Naive thymus-derived CD4-positive, alpha-beta T cell (primary cell): ENCODE data around the gene RUFY3. TPM values are rescaled to one million over a fixed set of nuclear protein-coding genes. Genes with fewer than 3 reads are reported as not detected.

Source experiments
- ATAC-seq: fragments of 150-1000 bp; cut with Tn5 transposase; 2 replicates; pipeline ENCODE4 v1.10.0; 2021; ENCODE audit warnings: mild to moderate bottlenecking, moderate library complexity
- CTCF ChIA-PET: fragments of 350-600 bp; sonication (Branson Sonifier 250); formaldehyde crosslinking; loops from one replicate; lab custom pipeline; 2021; ENCODE audit warnings: antibody characterized with exemption; lab: Charles Lee
- POLR2A ChIA-PET: fragments of 350-600 bp; sonication (Branson Sonifier 250); formaldehyde crosslinking; loops from one replicate; lab custom pipeline; 2021; ENCODE audit warnings: antibody characterized with exemption, inconsistent platforms; lab: Charles Lee
- DNase-seq, 9 donors: peaks; one replicate each; pipeline versions ENCODE4 v3.0.0 to v3.0.0-alpha.2; 2020 to 2022; ENCODE audit warnings: mixed read lengths in 1 of 9
- H3K27ac ChIP-seq: one replicate; pipeline ENCODE4 v1.7.0; 2013; ENCODE audit warnings: mild to moderate bottlenecking, low read depth, low read length, moderate library complexity
- H3K27me3 ChIP-seq, 2 donors: one replicate each; pipeline ENCODE4 v1.7.0; 2013; ENCODE audit warnings: low read length in 2 of 2, mild to moderate bottlenecking in 2 of 2, moderate library complexity in 2 of 2; ENCODE audit not compliant: control insufficient read depth in 2 of 2, insufficient read depth in 2 of 2
- H3K36me3 ChIP-seq, 3 experiments: 1 replicate in 2 of 3; 2 replicates in 1 of 3; pipeline ENCODE4 v1.7.0; 2013; ENCODE audit warnings: low read length in 3 of 3, mild to moderate bottlenecking in 3 of 3, moderate library complexity in 1 of 3; ENCODE audit not compliant: insufficient read depth in 3 of 3, control insufficient read depth in 2 of 3
- H3K4me1 ChIP-seq, 2 donors: one replicate each; pipeline ENCODE4 v1.7.0; 2013; ENCODE audit warnings: low read length in 2 of 2, mild to moderate bottlenecking in 2 of 2, moderate library complexity in 1 of 2; ENCODE audit not compliant: control insufficient read depth in 2 of 2, insufficient read depth in 2 of 2
- H3K4me3 ChIP-seq: 2 replicates; pipeline ENCODE4 v1.7.0; 2013; ENCODE audit warnings: mild to moderate bottlenecking, low read length
- H3K9me3 ChIP-seq, 3 experiments: 1 replicate in 2 of 3; 2 replicates in 1 of 3; pipeline ENCODE4 v1.7.0; 2013; ENCODE audit warnings: low read length in 3 of 3; ENCODE audit not compliant: control insufficient read depth in 2 of 3
- H3K27ac Mint-ChIP-seq, 9 donors: one replicate each; pipeline ENCODE4 v1.8.0; 2020 to 2022; ENCODE audit warnings: mixed read lengths in 9 of 9, mild to moderate bottlenecking in 8 of 9, moderate library complexity in 5 of 9, inconsistent platforms in 2 of 9
- H3K27me3 Mint-ChIP-seq, 5 donors: one replicate each; pipeline ENCODE4 v1.8.0; 2021 to 2022; ENCODE audit warnings: mixed read lengths in 5 of 5, mild to moderate bottlenecking in 1 of 5
- H3K36me3 Mint-ChIP-seq, 5 donors: one replicate each; pipeline ENCODE4 v1.8.0; 2020 to 2022; ENCODE audit warnings: mixed read lengths in 5 of 5, mild to moderate bottlenecking in 3 of 5, inconsistent platforms in 1 of 5
- H3K4me1 Mint-ChIP-seq, 7 donors: one replicate each; pipeline ENCODE4 v1.8.0; 2020 to 2022; ENCODE audit warnings: mixed read lengths in 7 of 7, mild to moderate bottlenecking in 3 of 7, inconsistent platforms in 1 of 7
- H3K4me3 Mint-ChIP-seq, 10 donors: one replicate each; pipeline ENCODE4 v1.8.0; 2020 to 2022; ENCODE audit warnings: mild to moderate bottlenecking in 10 of 10, mixed read lengths in 10 of 10, moderate library complexity in 6 of 10, inconsistent platforms in 2 of 10
- H3K9me3 Mint-ChIP-seq, 11 donors: one replicate each; pipeline ENCODE4 v1.8.0; 2020 to 2022; ENCODE audit warnings: mixed read lengths in 11 of 11, mild to moderate bottlenecking in 4 of 11, inconsistent platforms in 1 of 11, moderate library complexity in 1 of 11
- intact Hi-C, 2 donors: fragments of 100-400 bp; cut with micrococcal nuclease; formaldehyde crosslinking; loops; one replicate each; pipeline ENCODE4 v1.15.1; 2023
- polyA plus RNA-seq, 2 donors: library from polyadenylated mRNA; unstranded; fragments of 300-500 nt; fragmentation: Illumina TruSeq; gene quantifications; one replicate each; pipeline ENCODE4 v1.2.3, GENCODE V29; 2021
- total RNA-seq, 6 experiments: library from RNA in 5 of 6; stranded (reverse) in 5 of 6; gene quantifications; 1 replicate in 5 of 6; 2 replicates in 1 of 6; pipeline ENCODE4 v1.2.3 and lab custom pipeline; 2021 to 2026

RUFY3 gene
- total and polyA plus RNA-seq, 7 experiments from 2014 or later, result 4.0 to 41.2 (median 38.6) TPM

GRCh38 chr4:70808151-70808550, 86.4 kb downstream of the RUFY3 start:
- Mint-ChIP-seq H3K9me3 (peaks cover 0 to 4% (median 0%) of the 10 kb centered on the region in 11 donors), H3K27ac (peak overlapping the region in 1 of 9 donors; percentile 32), H3K4me3 (no peak overlapping the region), H3K36me3 (peaks cover 0 to 19% (median 3%) of the 10 kb centered on the region in 5 donors), H3K27me3 (no peaks in the 10 kb centered on the region), H3K4me1 (peaks cover 0 to 1% (median 1%) of the 10 kb centered on the region in 7 donors)
- H3K27me3 ChIP-seq, result no peaks in the 10 kb centered on the region
- CTCF ChIA-PET, result no interaction called here
- ATAC-seq (no peak), DNase-seq (no peak)
- peaks cover 0 to 4% of the 10 kb centered on the region in 2 donors for H3K4me1 ChIP-seq
- POLR2A ChIA-PET, result no interaction called here
- intact Hi-C loops, result no loop called here
- no peak overlapping the region for H3K4me3 ChIP-seq
- no peaks in the 10 kb centered on the region for H3K9me3 ChIP-seq
- no peaks in the 10 kb centered on the region for H3K36me3 ChIP-seq
- no peak overlapping the region for H3K27ac ChIP-seq

- no peaks in the 10 kb centered on the region for H3K27me3 ChIP-seq
- H3K9me3 ChIP-seq, result no peaks in the 10 kb centered on the region
- no peak overlapping the region for H3K27ac ChIP-seq
- H3K27ac Mint-ChIP-seq, result no peak overlapping the region
- no peak overlapping the region for H3K4me3 ChIP-seq
- no peak for DNase-seq
- peaks cover 0 to 43% (median 20%) of the 10 kb centered on the region in 5 donors for H3K36me3 Mint-ChIP-seq
- H3K36me3 ChIP-seq, result peaks cover 6 to 15% (median 10%) of the 10 kb centered on the region in 3 experiments
- ATAC-seq, result no peak
- ChIA-PET POLR2A (no interaction called here), CTCF (no interaction called here)
- H3K4me1 ChIP-seq, result no peaks in the 10 kb centered on the region
- H3K4me1 Mint-ChIP-seq, result peaks cover 0 to 16% (median 13%) of the 10 kb centered on the region in 7 donors
- peaks cover 0 to 4% (median 0%) of the 10 kb centered on the region in 11 donors for H3K9me3 Mint-ChIP-seq
- intact Hi-C loops, result no loop called here
- no peak overlapping the region for H3K4me3 Mint-ChIP-seq
- no peaks in the 10 kb centered on the region for H3K27me3 Mint-ChIP-seq
These were observed 93.6 kb downstream of the RUFY3 start for GRCh38 chr4:70815370-70815769.

- Histone ChIP-seq H3K4me1 (no peaks in the 10 kb centered on the region), H3K27me3 (no peaks in the 10 kb centered on the region), H3K9me3 (no peaks in the 10 kb centered on the region), H3K36me3 (peaks cover 6 to 23% (median 10%) of the 10 kb centered on the region in 3 experiments), H3K27ac (no peak overlapping the region), H3K4me3 (no peak overlapping the region)
- CTCF ChIA-PET, result no interaction called here
- POLR2A ChIA-PET, result no interaction called here
- H3K9me3 Mint-ChIP-seq, result no peaks in the 10 kb centered on the region
- no peak overlapping the region for H3K4me3 Mint-ChIP-seq
- no peak for ATAC-seq
- DNase-seq, result no peak
- H3K27me3 Mint-ChIP-seq, result no peaks in the 10 kb centered on the region
- H3K4me1 Mint-ChIP-seq, result peaks cover 0 to 18% (median 13%) of the 10 kb centered on the region in 7 donors
- H3K36me3 Mint-ChIP-seq, result peaks cover 0 to 47% (median 24%) of the 10 kb centered on the region in 5 donors
- H3K27ac Mint-ChIP-seq, result peak overlapping the region in 5 of 9 donors; percentile 1 to 43 (median 22)
- intact Hi-C loops, result no loop called here
These were observed 95.1 kb downstream of the RUFY3 start for GRCh38 chr4:70816894-70817293.

- DNase-seq (no peak), ATAC-seq (peak; percentile 8)
- H3K36me3 Mint-ChIP-seq, result peaks cover 5 to 50% (median 25%) of the 10 kb centered on the region in 5 donors
- H3K27ac ChIP-seq, result no peak overlapping the region
- H3K4me3 ChIP-seq, result no peak overlapping the region
- no peaks in the 10 kb centered on the region for H3K4me1 ChIP-seq
- peak overlapping the region in 7 of 9 donors; percentile 2 to 67 (median 28) for H3K27ac Mint-ChIP-seq
- peaks cover 0 to 19% (median 13%) of the 10 kb centered on the region in 7 donors for H3K4me1 Mint-ChIP-seq
- no peaks in the 10 kb centered on the region for H3K9me3 ChIP-seq
- POLR2A ChIA-PET, result no interaction called here
- no peaks in the 10 kb centered on the region for H3K27me3 Mint-ChIP-seq
- H3K36me3 ChIP-seq, result peaks cover 6 to 33% (median 10%) of the 10 kb centered on the region in 3 experiments
- no peaks in the 10 kb centered on the region for H3K9me3 Mint-ChIP-seq
- intact Hi-C loops, result loop anchor here in 1 of 2 donors (2.0 kb wide), 1 partner anchor 20 kb away; the partner anchor contains the start of gene GRSF1
- no peak overlapping the region for H3K4me3 Mint-ChIP-seq
- CTCF ChIA-PET, result no interaction called here
- H3K27me3 ChIP-seq, result no peaks in the 10 kb centered on the region
These were observed 96.5 kb downstream of the RUFY3 start for GRCh38 chr4:70818173-70818855.

GRCh38 chr4:70818921-70819320, 97.2 kb downstream of the RUFY3 start:
- H3K4me3 Mint-ChIP-seq, result no peak overlapping the region
- Histone ChIP-seq H3K4me3 (no peak overlapping the region), H3K27ac (no peak overlapping the region), H3K36me3 (peaks cover 6 to 39% (median 11%) of the 10 kb centered on the region in 3 experiments), H3K27me3 (no peaks in the 10 kb centered on the region), H3K9me3 (no peaks in the 10 kb centered on the region), H3K4me1 (no peaks in the 10 kb centered on the region)
- peaks cover 0 to 19% (median 13%) of the 10 kb centered on the region in 7 donors for H3K4me1 Mint-ChIP-seq
- intact Hi-C loops, result loop anchor here in 1 of 2 donors (2.0 kb wide), 1 partner anchor 20 kb away; the partner anchor contains the start of gene GRSF1
- DNase-seq, result no peak
- CTCF ChIA-PET, result no interaction called here
- H3K27ac Mint-ChIP-seq, result peak overlapping the region in 5 of 9 donors; percentile 2 to 67 (median 41)
- no peak for ATAC-seq
- POLR2A ChIA-PET, result interaction anchor here (0.7 kb wide), 1 partner anchor 167 kb away, joined by 4 read pairs; no protein-coding TSS in a partner anchor
- H3K27me3 Mint-ChIP-seq, result no peaks in the 10 kb centered on the region
- H3K36me3 Mint-ChIP-seq, result peaks cover 5 to 47% (median 25%) of the 10 kb centered on the region in 5 donors
- no peaks in the 10 kb centered on the region for H3K9me3 Mint-ChIP-seq

- ChIA-PET POLR2A (interaction anchor here (1.4 kb wide), 1 partner anchor 73 kb away, joined by 7 read pairs; the partner anchor contains the start of gene MOB1B), CTCF (no interaction called here)
- Mint-ChIP-seq H3K36me3 (peaks cover 22 to 48% (median 36%) of the 10 kb centered on the region in 5 donors), H3K4me3 (no peak overlapping the region), H3K27me3 (no peaks in the 10 kb centered on the region), H3K27ac (no peak overlapping the region), H3K4me1 (peaks cover 3 to 17% (median 12%) of the 10 kb centered on the region in 7 donors), H3K9me3 (peaks cover 0 to 2% (median 0%) of the 10 kb centered on the region in 11 donors)
- Histone ChIP-seq H3K9me3 (no peaks in the 10 kb centered on the region), H3K36me3 (peaks cover 27 to 75% (median 42%) of the 10 kb centered on the region in 3 experiments), H3K4me3 (no peak overlapping the region), H3K27me3 (no peaks in the 10 kb centered on the region), H3K27ac (no peak overlapping the region), H3K4me1 (no peaks in the 10 kb centered on the region)
- intact Hi-C loops, result no loop called here
- ATAC-seq (no peak), DNase-seq (no peak)
These were observed 107.3 kb downstream of the RUFY3 start for GRCh38 chr4:70829015-70829414.
